SIG-M5 (cell line): ENCODE measurements around the gene UBE4B.
"Not testable (repeated sequence)": the region's sequence is repeated elsewhere in the genome, so short reads cannot be mapped to it uniquely, and the experiment has no call there.

Source experiments
- DNase-seq: peaks from one replicate; lab custom pipeline; 2025; lab: John Stamatoyannopoulos, UW

UBE4B gene

GRCh38 chr1:10032590-10033358 is at the start of gene UBE4B:
TSS of gene UBE4B (plus strand) at chr1:10032958. CDS start at chr1:10033671, 713 bp downstream.
- peak; percentile 68 for DNase-seq

GRCh38 chr1:9984253-9984652 is 48.5 kb upstream of the UBE4B start:
- DNase-seq: no peak

DNA sequence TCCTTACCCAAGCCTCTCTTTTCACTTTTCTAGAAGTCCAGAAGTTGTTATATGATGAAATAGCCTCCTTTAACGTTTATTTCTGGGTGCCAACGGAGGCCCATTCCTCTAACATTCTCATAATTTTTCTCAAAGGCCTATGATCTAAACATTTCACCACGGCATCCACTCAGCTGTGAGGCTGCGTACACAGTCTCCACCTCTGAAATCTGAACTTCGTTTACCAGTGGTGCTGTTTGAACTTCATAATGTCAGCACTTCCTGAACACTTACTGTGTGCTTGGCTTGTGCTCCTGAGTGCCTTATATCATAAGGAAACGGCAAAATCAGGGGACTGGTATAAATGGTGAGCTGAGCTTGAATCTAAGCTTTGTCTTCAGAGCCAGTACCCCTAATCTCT is 47.8 kb upstream of the UBE4B start:
- no peak for DNase-seq

GRCh38 chr1:9989773-9990172 is 43.0 kb upstream of the UBE4B start:
- DNase-seq: no peak

DNA sequence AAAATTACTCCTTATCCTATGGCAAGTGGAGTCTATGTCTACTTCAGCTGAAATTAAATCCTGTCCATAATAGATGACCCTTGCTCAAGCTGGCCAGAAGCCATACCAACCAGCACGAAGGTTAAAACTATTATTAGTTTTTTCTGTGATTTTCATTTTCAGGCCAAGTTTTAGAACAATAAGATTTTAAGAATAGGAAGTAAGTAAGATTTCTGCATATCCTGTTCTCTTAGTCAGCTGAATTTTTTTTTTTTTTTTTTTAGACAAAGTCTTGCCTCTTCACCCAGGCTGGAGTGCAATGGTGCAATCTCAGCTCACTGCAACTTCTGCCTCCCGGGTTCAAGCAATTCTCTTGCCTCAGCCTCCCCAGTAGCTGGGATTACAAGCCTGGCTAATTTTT is 41.8 kb upstream of the UBE4B start:
- DNase-seq: no peak

DNA sequence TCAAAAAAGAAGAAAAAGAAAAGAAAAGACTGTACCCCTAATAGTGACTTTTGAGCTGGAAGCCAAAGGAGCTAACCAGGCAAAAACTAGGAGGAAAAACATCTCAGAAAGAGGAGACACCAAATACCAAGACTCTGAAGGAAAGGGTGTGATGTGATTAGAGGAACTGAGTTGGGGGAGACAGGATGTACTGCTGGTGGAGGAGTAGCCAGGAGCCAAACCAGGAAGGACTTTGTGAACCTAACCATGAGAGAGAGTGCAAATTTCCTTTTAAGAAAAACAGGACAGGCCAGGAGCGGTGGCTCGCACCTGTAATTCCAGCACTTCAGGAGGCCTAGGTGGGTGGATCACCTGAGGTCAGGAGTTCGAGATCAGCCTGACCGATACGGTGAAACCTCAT is 39.8 kb upstream of the UBE4B start:
- DNase-seq: no peak

- no peak for DNase-seq
Observed at GRCh38 chr1:9993561-9994075, 39.1 kb upstream of the UBE4B start.

- no peak for DNase-seq
Observed at GRCh38 chr1:9996624-9997582, 35.9 kb upstream of the UBE4B start, which contains the start of gene RBP7. TSS of gene RBP7 (plus strand) at chr1:9997228. CDS start at chr1:9997259, 31 bp downstream.

GRCh38 chr1:10001016-10001665 is 31.6 kb upstream of the UBE4B start:
- no peak for DNase-seq

DNA sequence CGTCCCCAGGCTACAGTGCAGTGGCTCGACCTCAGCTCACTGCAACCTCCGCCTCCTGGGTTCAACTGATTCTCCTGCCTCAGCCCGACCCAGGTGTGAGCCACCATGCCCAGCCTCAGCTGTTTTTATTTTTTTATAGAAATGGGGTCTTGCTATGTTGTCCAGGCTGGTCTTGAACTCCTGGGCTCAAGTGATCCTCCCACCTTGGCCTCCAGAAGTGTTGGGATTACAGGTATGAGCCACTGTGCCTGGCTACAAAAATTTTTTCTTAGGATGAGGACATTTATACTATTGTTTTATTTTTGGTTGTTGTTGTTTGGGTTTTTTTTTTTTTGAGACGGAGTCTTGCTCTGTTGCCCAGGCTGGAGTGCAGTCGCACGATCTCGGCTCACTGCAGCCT is 27.5 kb upstream of the UBE4B start:
- DNase-seq: not testable (repeated sequence)

- no peak for DNase-seq
Observed at GRCh38 chr1:10007169-10007568, 25.6 kb upstream of the UBE4B start.

- DNase-seq: no peak
Observed at GRCh38 chr1:10014016-10014415, 18.7 kb upstream of the UBE4B start.

GRCh38 chr1:10019561-10019960 is 13.2 kb upstream of the UBE4B start:
- no peak for DNase-seq

- no peak for DNase-seq
Observed at GRCh38 chr1:10020086-10020485, 12.7 kb upstream of the UBE4B start.

DNA sequence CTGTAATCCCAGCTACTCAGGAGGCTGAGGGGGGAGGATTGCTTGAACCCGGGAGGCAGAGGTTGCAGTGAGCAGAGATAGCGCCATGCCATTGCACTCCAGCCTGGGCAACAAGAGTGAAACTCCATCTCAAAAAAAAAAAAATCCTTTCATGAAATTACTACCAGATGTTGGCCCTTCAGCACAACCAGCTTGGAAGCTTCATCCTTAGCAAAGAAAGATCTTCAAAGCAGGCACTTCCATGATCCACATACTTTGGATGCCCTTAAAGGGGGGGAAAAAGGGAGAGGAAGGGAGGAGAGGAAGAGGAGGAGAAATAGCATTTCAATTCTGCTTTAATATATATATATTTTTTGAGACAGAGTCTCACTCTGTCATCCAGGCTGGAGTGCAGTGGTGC is 12.1 kb upstream of the UBE4B start:
- DNase-seq: not testable (repeated sequence)

DNA sequence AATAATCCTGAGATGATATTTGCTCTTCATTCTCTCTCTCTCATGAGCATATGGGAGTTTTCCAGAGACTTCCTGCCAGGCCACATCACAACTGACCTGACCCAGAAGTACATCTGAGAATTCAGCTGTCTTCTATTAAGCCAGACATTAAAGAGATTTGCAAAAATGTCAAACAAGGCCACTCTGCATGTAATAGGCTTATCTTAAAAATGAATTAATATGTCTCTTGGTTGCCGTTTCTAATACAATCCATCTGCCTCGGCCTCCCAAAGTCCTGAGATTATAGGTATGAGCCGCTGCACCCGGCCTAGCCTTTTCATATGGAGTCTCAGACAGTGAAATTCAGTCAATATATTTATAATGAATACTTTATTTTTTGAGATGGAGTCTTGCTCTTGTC is 10.8 kb upstream of the UBE4B start:
- not testable (repeated sequence) for DNase-seq

DNA sequence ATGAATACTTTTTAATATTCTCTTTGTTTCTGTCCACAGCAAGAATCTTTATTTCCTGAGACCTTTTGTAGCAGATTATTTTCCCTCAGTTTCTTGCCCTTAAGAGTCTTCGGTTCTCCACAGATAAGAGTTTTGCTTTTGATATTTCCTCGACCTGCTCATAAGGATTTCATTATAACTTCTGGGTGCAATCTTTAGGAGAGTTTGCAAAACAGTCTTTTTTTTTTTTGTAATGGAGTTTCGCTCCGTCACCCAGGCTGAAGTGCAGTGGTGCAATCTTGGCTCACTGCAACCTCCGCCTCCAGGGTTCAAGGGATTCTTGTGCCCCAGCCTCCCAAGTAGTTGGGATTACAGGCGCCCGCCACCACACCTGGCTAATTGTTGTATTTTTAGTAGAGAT is 10.1 kb upstream of the UBE4B start:
- no peak for DNase-seq

- no peak for DNase-seq
Observed at GRCh38 chr1:10025354-10025753, 7.4 kb upstream of the UBE4B start.

DNA sequence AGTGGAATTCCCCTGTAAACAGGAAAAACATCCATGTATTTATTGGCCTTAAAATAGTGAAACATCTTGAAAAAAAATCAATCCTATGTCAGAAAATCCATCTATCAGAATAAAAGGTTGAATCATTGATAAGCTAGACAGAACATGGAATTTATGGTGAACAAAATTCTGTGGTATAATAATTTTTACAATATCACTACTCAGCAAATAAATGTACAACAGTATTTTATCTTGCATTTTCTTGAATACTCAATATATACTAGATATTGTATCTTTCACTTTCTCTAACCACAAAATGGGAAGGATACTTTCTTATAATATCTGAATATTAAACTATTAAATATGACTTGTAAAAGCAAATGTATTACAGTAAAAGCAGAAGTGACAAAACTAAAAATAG is 5.7 kb upstream of the UBE4B start:
- DNase-seq: no peak

DNA sequence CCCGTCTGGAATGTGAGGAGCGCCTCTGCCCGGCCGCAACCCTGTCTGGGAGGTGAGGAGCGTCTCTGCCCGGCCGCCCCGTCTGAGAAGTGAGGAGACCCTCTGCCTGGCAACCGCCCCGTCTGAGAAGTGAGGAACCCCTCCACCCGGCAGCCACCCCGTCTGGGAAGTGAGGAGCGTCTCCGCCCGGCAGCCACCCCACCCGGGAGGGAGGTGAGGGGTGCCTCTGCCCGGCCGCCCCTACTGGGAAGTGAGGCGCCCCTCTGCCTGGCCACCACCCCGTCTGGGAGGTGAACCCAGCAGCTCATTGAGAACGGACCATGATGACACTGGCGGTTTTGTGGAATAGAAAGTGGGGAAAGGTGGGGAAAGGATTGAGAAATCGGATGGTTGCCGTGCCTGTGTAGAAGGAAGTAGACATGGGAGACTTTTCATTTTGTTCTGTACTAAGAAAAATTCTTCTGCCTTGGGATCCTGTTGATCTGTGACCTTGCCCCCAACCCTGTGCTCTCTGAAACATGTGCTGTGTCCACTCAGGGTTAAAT is 3.7 kb upstream of the UBE4B start:
- not testable (repeated sequence) for DNase-seq

DNA sequence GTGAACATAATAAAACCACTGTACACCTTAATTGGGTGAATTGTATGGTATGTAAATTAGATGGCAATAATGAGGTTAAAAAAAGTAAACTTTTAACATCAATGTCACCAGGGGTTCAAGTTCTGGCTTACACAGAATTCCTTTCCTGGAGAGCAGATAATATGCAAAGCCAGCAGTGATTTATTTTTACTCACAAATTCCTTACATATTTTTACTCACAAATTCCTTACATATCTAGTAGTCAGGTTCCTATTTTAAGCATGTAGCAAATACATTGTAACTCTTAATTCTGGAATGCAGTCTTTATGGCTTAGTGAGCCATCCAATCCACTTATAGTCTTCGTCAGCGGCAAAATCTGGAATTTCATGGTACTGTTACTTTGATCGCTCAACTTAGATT is 1.3 kb upstream of the UBE4B start:
- DNase-seq: no peak

- no peak for DNase-seq
Observed at GRCh38 chr1:10033359-10033845, 644 bp downstream of the UBE4B start.
